Activated CD4-positive, alpha-beta T cell treated with anti-CD3 and anti-CD28 coated beads for 1 hour (primary cell): ENCODE measurements around the gene UTY.

Experiments used
- DNase-seq: peaks from one replicate; pipeline ENCODE4 v3.0.0-alpha.2; 2020

The UTY gene

DNA sequence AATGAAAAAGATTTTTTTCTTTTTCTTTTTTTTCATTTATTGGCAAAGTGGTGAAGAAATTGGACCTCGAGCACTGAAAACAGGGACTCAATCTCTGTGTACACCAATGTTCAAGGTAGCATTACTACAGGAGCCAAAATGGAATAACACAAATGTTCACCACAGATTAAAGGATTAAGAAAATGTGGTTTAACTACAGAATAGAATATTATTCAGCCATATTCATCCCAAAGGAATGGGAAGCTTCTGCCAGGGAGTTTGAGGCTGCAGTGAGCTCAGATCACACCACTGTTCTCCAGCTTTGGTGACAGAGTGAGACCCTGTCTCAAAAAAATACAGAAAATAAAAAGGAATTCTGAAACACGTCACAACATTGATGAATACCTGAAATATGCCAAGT is 81.0 kb downstream of the UTY start:
- DNase-seq: no peak

GRCh38 chrY:13381110-13381683 is 98.6 kb downstream of the UTY start:
- DNase-seq: no peak

GRCh38 chrY:13370868-13371800 is 108.7 kb downstream of the UTY start:
- no peak for DNase-seq

DNA sequence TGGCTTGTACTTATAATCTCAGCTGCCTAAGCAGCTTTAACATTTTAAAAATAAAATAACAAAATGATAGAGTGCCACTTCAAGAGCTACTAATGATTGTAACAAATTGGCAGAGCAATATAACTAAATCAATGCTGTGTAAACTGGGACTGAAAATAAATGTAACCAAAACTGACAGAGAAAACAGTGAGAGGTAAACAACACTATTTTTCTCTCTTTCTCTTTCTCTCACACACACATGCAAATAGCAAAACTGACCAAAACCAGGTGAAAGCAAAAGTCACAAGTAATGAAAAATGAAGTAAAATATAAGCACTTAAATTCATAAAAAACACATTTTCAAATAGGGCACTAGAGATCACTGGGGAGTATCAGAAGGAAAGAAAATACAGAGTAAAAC is 109.6 kb downstream of the UTY start:
- DNase-seq: no peak

DNA sequence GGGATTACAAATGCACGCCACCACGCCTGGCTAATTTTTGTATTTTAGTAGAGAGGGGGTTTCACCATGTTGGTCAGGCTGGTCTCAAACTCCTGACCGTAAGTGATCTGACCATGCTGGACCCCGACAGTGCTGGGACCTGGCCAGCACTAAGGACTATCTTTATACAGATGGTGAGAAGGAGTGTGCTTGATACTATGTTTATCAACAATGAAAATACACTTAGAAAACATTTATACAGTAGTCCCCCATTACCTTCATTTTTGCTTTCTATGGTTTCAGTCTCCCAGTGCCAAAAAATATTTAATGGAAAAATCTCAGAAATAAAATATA is 111.4 kb downstream of the UTY start:
- no peak for DNase-seq

DNA sequence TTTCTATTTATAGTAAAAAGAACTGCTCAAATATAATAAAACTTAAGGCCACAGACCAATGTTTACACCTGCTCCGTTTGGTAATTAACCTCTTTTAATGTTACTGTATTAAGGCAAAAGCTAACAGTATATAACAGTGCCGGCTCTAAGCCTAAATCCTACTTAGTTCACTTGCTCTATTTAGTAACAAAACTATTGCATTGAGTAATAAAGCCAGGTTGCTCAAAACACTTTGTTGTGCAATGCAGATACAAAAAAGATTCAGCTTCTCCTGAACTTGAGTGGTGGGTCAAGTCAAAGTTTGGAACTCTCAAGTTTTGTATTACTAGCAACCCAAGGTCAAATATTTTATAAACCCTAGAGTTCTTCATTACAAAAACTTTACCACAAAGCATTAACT is 116.2 kb downstream of the UTY start:
- DNase-seq: no peak

GRCh38 chrY:13362662-13363061 is 117.2 kb downstream of the UTY start:
- DNase-seq: no peak

GRCh38 chrY:13361656-13362636 is 117.9 kb downstream of the UTY start:
- no peak for DNase-seq

- DNase-seq: no peak
Observed at GRCh38 chrY:13351443-13351842, 128.4 kb downstream of the UTY start.

DNA sequence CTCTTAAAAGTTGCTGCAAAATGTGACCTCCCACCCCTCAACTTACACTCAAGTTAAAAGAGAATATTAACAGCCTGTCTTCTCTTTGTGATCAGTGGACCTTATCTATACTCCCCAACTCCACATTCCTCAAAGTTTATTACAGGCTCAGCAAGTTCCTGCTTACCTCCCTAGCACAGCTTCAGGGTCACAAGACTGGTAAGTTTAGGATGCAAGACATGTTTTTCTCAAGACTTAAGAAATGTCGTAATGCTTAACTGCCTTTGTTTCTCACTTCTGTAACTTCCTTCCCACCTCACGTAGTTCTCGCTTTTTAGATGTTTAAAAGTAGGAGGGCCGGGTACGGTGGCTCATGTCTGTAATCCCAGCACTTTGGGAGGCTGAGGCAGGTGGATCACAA is 132.7 kb downstream of the UTY start:
- no peak for DNase-seq

- DNase-seq: no peak
Observed at GRCh38 chrY:13345549-13345948, 134.3 kb downstream of the UTY start.

DNA sequence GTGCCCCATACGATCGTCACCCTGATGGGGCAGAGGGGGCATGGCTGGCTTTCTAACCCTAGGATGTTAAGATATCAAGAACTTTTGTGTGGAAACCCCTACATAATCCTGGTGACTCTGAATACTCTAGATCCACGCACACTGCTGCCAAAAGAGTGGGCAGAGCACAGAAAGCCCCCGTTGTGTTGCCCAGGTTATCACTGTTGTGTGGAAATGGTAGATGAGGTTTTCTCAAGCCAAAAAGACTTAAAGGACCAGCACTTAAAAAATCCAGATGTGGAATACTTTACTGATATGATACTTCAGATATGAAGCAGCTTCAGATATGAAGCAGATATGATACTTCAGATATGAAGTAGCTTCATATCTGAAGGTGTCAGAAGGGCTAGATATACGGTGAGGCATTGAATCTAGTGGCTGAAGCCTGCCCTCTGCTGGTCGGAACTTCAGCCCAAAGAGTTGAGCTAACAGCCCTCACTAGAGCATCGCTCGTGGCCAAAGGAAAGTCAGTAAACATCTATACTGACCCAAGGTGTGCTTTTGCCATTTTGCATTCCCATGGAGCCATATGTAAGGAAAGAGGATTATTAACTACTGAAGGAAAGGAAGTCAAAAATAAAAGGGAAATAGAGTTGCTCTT is 136.4 kb downstream of the UTY start:
- DNase-seq: peak; percentile 8

- DNase-seq: no peak
Observed at GRCh38 chrY:13339939-13340338, 139.9 kb downstream of the UTY start.

DNA sequence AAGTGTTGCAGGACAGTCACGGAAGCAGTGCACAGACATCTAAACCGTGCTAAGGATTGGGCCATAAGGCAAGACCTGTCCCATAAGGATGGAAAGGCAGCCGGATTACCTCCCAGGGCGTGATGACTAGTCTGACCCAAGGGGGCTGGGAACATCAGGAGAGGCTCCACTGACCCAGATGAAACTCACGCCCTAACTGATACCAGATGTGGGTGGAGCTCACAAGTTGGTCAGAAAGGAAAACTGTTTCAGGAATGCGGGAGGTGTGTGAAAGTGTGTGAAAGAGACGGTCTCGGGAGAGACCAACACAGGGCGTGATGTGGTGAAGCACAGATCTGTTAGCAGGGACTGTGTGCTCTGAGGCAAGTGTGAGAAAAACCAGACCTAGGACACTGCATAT is 140.5 kb downstream of the UTY start:
- no peak for DNase-seq

GRCh38 chrY:13338711-13339110 is 141.1 kb downstream of the UTY start:
- DNase-seq: no peak

DNA sequence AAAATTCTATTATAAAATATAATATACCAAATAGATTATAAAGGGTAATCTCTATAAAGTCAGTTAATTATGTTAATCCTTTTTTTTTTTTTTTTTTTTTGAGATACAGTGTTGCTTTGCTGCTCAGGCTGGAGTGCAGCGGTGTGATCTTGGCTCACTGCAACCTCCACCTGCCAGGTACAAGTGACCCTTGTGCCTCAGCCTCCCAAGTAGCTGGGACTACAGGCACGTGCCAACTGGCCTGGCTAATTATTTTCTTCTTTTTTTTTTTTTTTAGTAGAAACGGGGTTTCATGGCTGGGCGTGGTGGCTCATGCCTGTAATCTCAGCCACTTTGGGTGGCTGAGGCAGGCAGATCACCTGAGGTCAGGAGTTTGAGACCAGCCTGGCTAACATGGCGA is 141.9 kb downstream of the UTY start:
- no peak for DNase-seq

GRCh38 chrY:13333791-13334190 is 146.0 kb downstream of the UTY start:
- DNase-seq: no peak

- DNase-seq: no peak
Observed at GRCh38 chrY:13330651-13331050, 149.2 kb downstream of the UTY start.

DNA sequence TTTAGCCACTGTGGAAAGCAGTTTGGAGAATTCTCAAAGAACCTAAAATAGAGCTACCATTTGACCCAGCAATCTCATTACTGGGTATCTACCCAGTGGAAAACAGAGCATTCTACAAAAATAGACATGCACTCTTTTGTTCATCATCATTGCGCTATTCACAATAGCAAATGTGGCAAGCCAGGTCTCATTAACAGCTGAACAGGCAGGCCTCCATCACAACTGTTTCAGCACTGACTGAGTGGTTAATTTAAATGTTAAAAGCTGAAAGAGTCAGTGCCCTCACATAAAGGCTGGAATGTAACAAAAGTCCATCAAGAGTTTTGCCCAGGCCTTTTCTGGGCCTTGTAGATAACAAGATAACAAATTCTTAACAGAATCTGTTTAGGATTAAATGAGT is 166.9 kb downstream of the UTY start:
- DNase-seq: no peak

GRCh38 chrY:13307959-13308358 is 171.9 kb downstream of the UTY start:
- no peak for DNase-seq

DNA sequence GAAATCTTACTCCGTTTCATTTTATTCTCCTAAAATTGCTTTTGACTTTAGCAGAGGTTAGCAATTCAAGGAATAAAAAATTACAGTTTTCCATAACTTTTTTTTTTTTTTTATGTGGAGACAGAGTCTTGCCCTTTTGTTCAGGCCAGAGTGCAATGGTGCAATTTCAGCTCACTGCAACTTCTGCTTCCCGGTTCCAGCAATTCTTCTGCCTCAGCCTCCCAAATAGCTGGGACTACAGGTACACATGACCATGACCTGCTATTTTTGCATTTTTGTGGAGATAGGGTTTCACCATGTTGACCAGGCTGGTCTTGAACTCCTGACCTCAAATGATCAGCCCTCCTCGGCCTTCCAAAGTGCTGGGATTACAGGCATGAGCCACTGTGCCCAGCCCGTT is 179.0 kb downstream of the UTY start:
- no peak for DNase-seq

GRCh38 chrY:13299411-13299810 is 180.4 kb downstream of the UTY start:
- no peak for DNase-seq
